Smooth muscle cell (in vitro differentiated cells): ENCODE measurements around the gene PON2. TPM values are rescaled to one million over a fixed set of nuclear protein-coding genes. Genes with fewer than 3 reads are reported as not detected.
"Not testable (repeated sequence)": the region's sequence is repeated elsewhere in the genome, so short reads cannot be mapped to it uniquely, and the experiment has no call there.

Source experiments
- DNase-seq: peaks from one replicate; lab custom pipeline; 2025; ENCODE audit not compliant: unreplicated experiment; lab: John Stamatoyannopoulos, UW
- H2AFZ ChIP-seq: fragments of 200-600 bp; sonication (generic); 2 replicates; pipeline ENCODE4 v1.6.0; 2016; ENCODE audit warnings: antibody characterized with exemption, low read depth, mild to moderate bottlenecking
- H3F3A ChIP-seq: fragments of 200-600 bp; sonication (generic); 2 replicates; pipeline ENCODE4 v1.6.0; 2017; ENCODE audit warnings: antibody characterized with exemption, low read depth
- H3K27ac ChIP-seq: fragments of 200-600 bp; sonication (generic); 2 replicates; pipeline ENCODE4 v1.5.1; 2016; ENCODE audit warnings: low read depth, mild to moderate bottlenecking
- H3K27me3 ChIP-seq: fragments of 200-600 bp; sonication (generic); 2 replicates; pipeline ENCODE4 v1.6.1; 2016; ENCODE audit warnings: low read depth, mild to moderate bottlenecking
- H3K36me3 ChIP-seq: fragments of 200-600 bp; sonication (generic); 2 replicates; pipeline ENCODE4 v1.5.1; 2016; ENCODE audit warnings: low read depth
- H3K4me1 ChIP-seq: fragments of 200-600 bp; sonication (generic); 2 replicates; pipeline ENCODE4 v1.5.1; 2016; ENCODE audit warnings: low read depth
- H3K4me2 ChIP-seq: fragments of 200-600 bp; sonication (generic); 2 replicates; pipeline ENCODE4 v1.6.0; 2016; ENCODE audit warnings: mild to moderate bottlenecking
- H3K4me3 ChIP-seq: fragments of 200-600 bp; sonication (generic); 2 replicates; pipeline ENCODE4 v1.5.1; 2016; ENCODE audit warnings: mild to moderate bottlenecking
- H3K79me2 ChIP-seq: fragments of 200-600 bp; sonication (generic); 2 replicates; pipeline ENCODE4 v1.6.0; 2016; ENCODE audit warnings: low read depth, mild to moderate bottlenecking
- H3K9ac ChIP-seq: fragments of 200-600 bp; sonication (generic); 2 replicates; pipeline ENCODE4 v1.6.0; 2016; ENCODE audit warnings: low read depth
- H3K9me3 ChIP-seq: fragments of 200-600 bp; sonication (generic); replicated peaks from 2 replicates; pipeline ENCODE4 v1.5.1; 2016; ENCODE audit warnings: low read depth
- H4K20me1 ChIP-seq: fragments of 200-600 bp; sonication (generic); 2 replicates; pipeline ENCODE4 v1.6.0; 2016; ENCODE audit warnings: low read depth
- WGBS: methylation state at CpG from one replicate; pipeline ENCODE4 v1.1.7; 2016; ENCODE audit warnings: low lambda C conversion rate; 5-methylcytosine and 5-hydroxymethylcytosine counted together
- polyA plus RNA-seq: library from polyadenylated mRNA; unstranded; fragments of >200 nt; fragmentation: Nextera tagmentation; extraction: Ambion mirVana; gene quantifications from 2 replicates; pipeline ENCODE4 v1.2.1, GENCODE V29; 2016
- total RNA-seq: library from RNA; depleted of rRNA; stranded (reverse); fragments of >200 nt; gene quantifications from 2 replicates; pipeline ENCODE4 v1.2.3, GENCODE V29; 2014
- TF ChIP-seq, protein P1 (sequence below): fragments of 200-600 bp; sonication (generic); IDR thresholded peaks from 2 replicates; pipeline ENCODE4 v1.5.1; 2017; ENCODE audit warnings: borderline replicate concordance, mild to moderate bottlenecking, antibody characterized with exemption; ENCODE audit not compliant: insufficient read depth, poor library complexity, severe bottlenecking

PON2 gene
- total and polyA plus RNA-seq, 2 experiments from 2014 or later: 74.7 to 116 TPM

- Histone ChIP-seq H3K9me3 (no peaks in the 10 kb centered on the region), H3K4me3 (no peak overlapping the region), H3K79me2 (no peaks in the 10 kb centered on the region), H3K9ac (no peak overlapping the region), H3K36me3 (no peaks in the 10 kb centered on the region), H3K4me1 (no peaks in the 10 kb centered on the region), H4K20me1 (no peaks in the 10 kb centered on the region), H3K27ac (no peak overlapping the region), H2AFZ (no peak overlapping the region), H3K4me2 (no peak overlapping the region), H3F3A (no peaks in the 10 kb centered on the region), H3K27me3 (no peaks in the 10 kb centered on the region)
- WGBS: 89% methylated on average over 11 of the region's 11 CpGs
- TF ChIP-seq, protein P1, sequence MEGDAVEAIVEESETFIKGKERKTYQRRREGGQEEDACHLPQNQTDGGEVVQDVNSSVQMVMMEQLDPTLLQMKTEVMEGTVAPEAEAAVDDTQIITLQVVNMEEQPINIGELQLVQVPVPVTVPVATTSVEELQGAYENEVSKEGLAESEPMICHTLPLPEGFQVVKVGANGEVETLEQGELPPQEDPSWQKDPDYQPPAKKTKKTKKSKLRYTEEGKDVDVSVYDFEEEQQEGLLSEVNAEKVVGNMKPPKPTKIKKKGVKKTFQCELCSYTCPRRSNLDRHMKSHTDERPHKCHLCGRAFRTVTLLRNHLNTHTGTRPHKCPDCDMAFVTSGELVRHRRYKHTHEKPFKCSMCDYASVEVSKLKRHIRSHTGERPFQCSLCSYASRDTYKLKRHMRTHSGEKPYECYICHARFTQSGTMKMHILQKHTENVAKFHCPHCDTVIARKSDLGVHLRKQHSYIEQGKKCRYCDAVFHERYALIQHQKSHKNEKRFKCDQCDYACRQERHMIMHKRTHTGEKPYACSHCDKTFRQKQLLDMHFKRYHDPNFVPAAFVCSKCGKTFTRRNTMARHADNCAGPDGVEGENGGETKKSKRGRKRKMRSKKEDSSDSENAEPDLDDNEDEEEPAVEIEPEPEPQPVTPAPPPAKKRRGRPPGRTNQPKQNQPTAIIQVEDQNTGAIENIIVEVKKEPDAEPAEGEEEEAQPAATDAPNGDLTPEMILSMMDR: no peak
- DNase-seq: no peak
These were observed 39.1 kb downstream of the PON2 start for GRCh38 chr7:95395755-95396135.

DNA sequence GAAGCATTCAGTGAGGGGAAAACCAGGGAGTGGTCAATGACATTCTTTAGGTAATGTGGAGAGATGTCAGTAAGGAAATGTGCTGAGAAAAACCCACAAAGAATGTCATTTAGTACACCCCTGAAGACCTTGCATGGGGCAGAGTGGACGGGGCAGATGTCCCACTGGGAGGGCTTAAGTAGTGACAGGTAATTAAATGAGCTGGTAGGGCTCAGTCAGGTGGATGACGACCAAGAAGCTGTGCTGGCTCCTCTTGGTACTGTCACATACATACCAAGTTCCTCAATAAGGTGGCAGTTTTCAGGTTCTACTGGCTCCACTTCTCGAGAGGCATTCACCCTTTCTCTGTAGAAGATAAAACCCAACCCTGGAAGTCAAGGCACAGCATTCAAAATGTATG is 40.5 kb downstream of the PON2 start:
- no peak overlapping the region for H3K9ac ChIP-seq
- no peak overlapping the region for H3K4me2 ChIP-seq
- H3K9me3 ChIP-seq: no peaks in the 10 kb centered on the region
- no peaks in the 10 kb centered on the region for H3K79me2 ChIP-seq
- H2AFZ ChIP-seq: no peak overlapping the region
- DNase-seq: no peak
- WGBS: 84% methylated on average over 3 of the region's 3 CpGs
- TF ChIP-seq, protein P1: no peak
- no peaks in the 10 kb centered on the region for H4K20me1 ChIP-seq
- no peaks in the 10 kb centered on the region for H3F3A ChIP-seq
- no peak overlapping the region for H3K4me3 ChIP-seq
- no peak overlapping the region for H3K27ac ChIP-seq
- no peaks in the 10 kb centered on the region for H3K36me3 ChIP-seq
- H3K4me1 ChIP-seq: no peaks in the 10 kb centered on the region
- H3K27me3 ChIP-seq: no peaks in the 10 kb centered on the region

DNA sequence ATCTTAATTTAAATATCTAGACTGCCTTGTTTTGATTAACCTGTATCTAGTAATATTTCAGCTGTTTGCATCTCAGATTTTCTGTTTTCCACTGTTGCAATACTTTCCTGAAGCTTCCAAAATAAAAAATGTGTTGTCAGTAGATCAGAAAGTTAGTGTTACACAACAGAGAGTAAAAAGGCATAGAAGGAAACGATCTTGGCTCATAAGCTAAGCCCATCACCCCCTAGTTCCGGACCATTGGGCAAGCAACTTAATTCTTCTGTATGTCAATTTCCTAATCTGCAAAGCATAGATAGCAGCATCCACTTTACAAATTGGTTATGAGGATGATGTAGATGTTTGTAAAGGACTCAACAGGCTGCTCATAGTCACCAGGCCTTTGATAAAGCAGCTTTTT is 43.1 kb downstream of the PON2 start:
- 48% methylated on average over 2 of the region's 2 CpGs for WGBS
- no peak overlapping the region for H3K4me2 ChIP-seq
- no peaks in the 10 kb centered on the region for H3K4me1 ChIP-seq
- no peak overlapping the region for H3K27ac ChIP-seq
- no peaks in the 10 kb centered on the region for H3K27me3 ChIP-seq
- no peak overlapping the region for H2AFZ ChIP-seq
- no peak overlapping the region for H3K4me3 ChIP-seq
- H3K36me3 ChIP-seq: no peaks in the 10 kb centered on the region
- no peak for DNase-seq
- no peaks in the 10 kb centered on the region for H3K79me2 ChIP-seq
- TF ChIP-seq, protein P1: no peak
- H3K9ac ChIP-seq: no peak overlapping the region
- no peaks in the 10 kb centered on the region for H3F3A ChIP-seq
- H3K9me3 ChIP-seq: no peaks in the 10 kb centered on the region
- no peaks in the 10 kb centered on the region for H4K20me1 ChIP-seq

DNA sequence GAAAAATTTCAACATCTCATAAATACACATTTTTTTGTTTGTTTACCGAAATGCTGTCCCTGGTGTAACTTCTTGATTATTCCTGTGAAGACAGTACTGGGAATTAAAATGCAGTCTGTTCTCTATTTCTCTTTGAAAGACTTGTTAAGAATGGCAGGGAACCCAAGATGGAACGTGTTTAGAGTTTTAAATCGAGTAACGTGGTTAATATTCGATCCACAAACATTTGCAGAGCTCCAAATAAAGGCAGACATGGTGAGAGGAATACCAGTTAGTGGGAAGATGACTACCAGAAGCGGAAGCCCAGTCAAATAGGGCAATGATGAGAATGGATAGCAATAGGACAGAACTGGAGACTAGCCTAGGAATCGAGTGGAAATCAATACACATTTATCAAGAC is 45.3 kb downstream of the PON2 start:
- H2AFZ ChIP-seq: no peak overlapping the region
- no peaks in the 10 kb centered on the region for H3K27me3 ChIP-seq
- H3K9me3 ChIP-seq: no peaks in the 10 kb centered on the region
- H3F3A ChIP-seq: no peaks in the 10 kb centered on the region
- 91% methylated on average over 7 of the region's 7 CpGs for WGBS
- H3K4me3 ChIP-seq: no peak overlapping the region
- no peaks in the 10 kb centered on the region for H4K20me1 ChIP-seq
- TF ChIP-seq, protein P1: no peak
- H3K79me2 ChIP-seq: no peaks in the 10 kb centered on the region
- no peaks in the 10 kb centered on the region for H3K36me3 ChIP-seq
- DNase-seq: no peak
- H3K4me2 ChIP-seq: no peak overlapping the region
- no peak overlapping the region for H3K27ac ChIP-seq
- no peaks in the 10 kb centered on the region for H3K4me1 ChIP-seq
- no peak overlapping the region for H3K9ac ChIP-seq

- DNase-seq, H3F3A ChIP-seq, H2AFZ ChIP-seq, H3K9me3 ChIP-seq, H3K27ac ChIP-seq, H3K4me2 ChIP-seq, H3K79me2 ChIP-seq, H3K4me3 ChIP-seq, H3K4me1 ChIP-seq, H4K20me1 ChIP-seq, H3K36me3 ChIP-seq, H3K27me3 ChIP-seq, H3K9ac ChIP-seq: not testable (repeated sequence)
- 96% methylated on average over 10 of the region's 10 CpGs for WGBS
These were observed 55.4 kb downstream of the PON2 start for GRCh38 chr7:95379457-95379856.
